Measurements from ENCODE around the gene SPSB1. TPM values are rescaled to one million over a fixed set of nuclear protein-coding genes. Genes with fewer than 3 reads are reported as not detected.

Gene SPSB1
- total and polyA plus RNA-seq, 10 of the 15 experiments (the other 5 are each of a cell fraction or from before 2014, with no cell fraction given): 0.02 to 2.0 (median 0.90) TPM; not detected in 1

DNA sequence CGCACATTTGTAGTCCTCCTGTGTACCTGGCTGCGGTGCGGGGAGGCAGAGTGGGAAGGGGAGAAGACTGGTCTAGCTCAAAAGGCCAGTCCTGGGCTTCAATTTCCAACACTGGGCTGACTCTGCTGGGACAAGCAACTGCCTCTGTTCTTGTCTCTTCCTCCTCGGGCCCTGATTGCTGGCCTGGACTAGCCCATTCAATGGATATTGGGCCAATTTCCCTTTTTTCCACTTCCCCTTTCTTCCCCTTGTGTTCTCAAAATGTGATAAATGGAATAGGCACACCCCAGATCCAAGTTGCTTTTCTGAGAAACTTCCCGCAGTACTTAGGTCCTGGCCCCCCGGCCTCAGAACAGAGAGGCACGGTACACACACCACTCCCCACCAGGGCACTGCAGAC is 48.2 kb downstream of the SPSB1 start:
- no peaks in the 10 kb centered on the region for H3K4me1 ChIP-seq (ENCODE audit: control insufficient read depth, insufficient read depth, low read length)
- BruUV-seq (replicated peaks): no TSS peak
- ChIA-PET CTCF (interaction anchor here (0.5 kb wide), 1 partner anchor 73 kb away, joined by 3 read pairs; no protein-coding TSS in a partner anchor), SMC1A (ENCODE audit: uncharacterized antibody, unreplicated experiment) (no interaction called here), RAD21 (ENCODE audit: unreplicated experiment) (no interaction called here), POLR2A (no interaction called here)
- ATAC-seq (no peak), DNase-seq (ENCODE audit: low read depth, low spot score) (no peak), FAIRE-seq (no peak)
- TF ChIP-seq BACH1 (IDR thresholded peaks at IDR 0.05; ENCODE audit: borderline replicate concordance) (no peak), SPI1 (IDR thresholded peaks at IDR 0.05; ENCODE audit: borderline replicate concordance, insufficient read depth, low read depth, low read length) (0 out of 2 replicates have a peak, but pooled peaks have one; percentile 6)
- H2AFZ ChIP-seq (ENCODE audit: control insufficient read depth, low read depth, low read length): no peak overlapping the region
- H3K9me3 ChIP-seq (replicated peaks; ENCODE audit: control insufficient read depth, insufficient read depth, low read length): no peaks in the 10 kb centered on the region
- no peak overlapping the region for H3K9ac ChIP-seq (ENCODE audit: control insufficient read depth, insufficient read depth, low read length)
- H4K20me1 ChIP-seq (ENCODE audit: control insufficient read depth, insufficient read depth): no peaks in the 10 kb centered on the region; the same call in 1 of the 2 replicates
- H3K36me3 ChIP-seq (ENCODE audit: control insufficient read depth in 2 of 2, insufficient read depth in 2 of 2, low read length in 1 of 2): no peaks in the 10 kb centered on the region
- H3K4me2 ChIP-seq (ENCODE audit: control insufficient read depth, insufficient read depth): no peak overlapping the region
- H3K27ac ChIP-seq (ENCODE audit: control insufficient read depth, insufficient read depth): no peak overlapping the region
- H3K4me3 ChIP-seq: no peak overlapping the region
- intact Hi-C loops (cut with micrococcal nuclease; ENCODE audit: unreplicated experiment): no loop called here
- no peaks in the 10 kb centered on the region; a peak in 1 of 4 replicates for H3K27me3 ChIP-seq (replicated peaks in 1 of 2; ENCODE audit: control insufficient read depth in 2 of 2, insufficient read depth in 2 of 2, low read length in 1 of 2)
- WGBS (ENCODE audit: insufficient coverage, insufficient replicate concordance, low lambda C conversion rate, missing lambda C conversion rate): 69% methylated on average over 7 of the region's 7 CpGs
- in situ Hi-C loops (cut with MboI): no loop called here
- H3K79me2 ChIP-seq (ENCODE audit: control insufficient read depth, insufficient read depth, low read length): no peaks in the 10 kb centered on the region

DNA sequence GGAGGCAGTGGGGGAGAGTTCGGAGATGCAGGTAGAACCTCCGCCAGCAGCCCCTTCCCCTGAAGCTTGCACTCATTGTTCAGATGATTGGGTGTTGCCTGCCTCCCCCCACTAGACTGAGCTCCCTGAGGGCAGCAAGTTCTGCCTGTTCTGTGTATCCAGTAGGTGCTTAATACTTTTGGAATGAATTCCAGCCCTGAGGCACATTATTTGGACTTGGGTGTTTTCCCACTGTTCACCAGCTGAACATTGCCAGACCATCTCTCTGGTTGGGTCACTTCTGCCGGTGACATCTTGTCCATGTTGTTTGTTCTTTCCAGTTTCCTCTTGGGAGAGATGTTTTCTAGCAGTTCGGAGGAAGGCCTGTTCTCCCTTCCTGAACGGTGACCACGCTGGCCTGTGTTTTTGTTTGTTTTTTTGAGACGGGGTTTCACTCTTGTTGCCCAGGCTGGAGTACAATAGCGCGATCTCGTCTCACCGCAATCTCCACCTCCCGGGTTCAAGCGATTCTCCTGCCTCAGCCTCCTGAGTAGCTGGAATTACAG is 48.7 kb downstream of the SPSB1 start:
- no peak for ATAC-seq
- SMC1A ChIA-PET (ENCODE audit: uncharacterized antibody, unreplicated experiment): no interaction called here
- no peaks in the 10 kb centered on the region for H3K36me3 ChIP-seq (ENCODE audit: control insufficient read depth in 2 of 2, insufficient read depth in 2 of 2, low read length in 1 of 2)
- intact Hi-C loops (cut with micrococcal nuclease; ENCODE audit: unreplicated experiment): no loop called here
- RAD21 ChIA-PET (ENCODE audit: unreplicated experiment): no interaction called here
- H3K79me2 ChIP-seq (ENCODE audit: control insufficient read depth, insufficient read depth, low read length): no peaks in the 10 kb centered on the region
- BruUV-seq (replicated peaks): no TSS peak
- TF ChIP-seq EP300 (IDR thresholded peaks at IDR 0.05; ENCODE audit: borderline replicate concordance in 1 of 2, control insufficient read depth in 1 of 2, low read depth in 2 of 2, low read length in 2 of 2) (no peak), TBL1XR1 (IDR thresholded peaks at IDR 0.05; ENCODE audit: low read depth, low read length) (no peak), ZNF24 (IDR thresholded peaks at IDR 0.05) (no peak), RBBP5 (conservative IDR thresholded peaks at IDR 0.05) (no peak), CREM (IDR thresholded peaks at IDR 0.05; ENCODE audit: low read depth) (no peak), NBN (IDR thresholded peaks at IDR 0.05) (no peak), PAX8 (IDR thresholded peaks at IDR 0.05) (no peak), EGR1 (IDR thresholded peaks at IDR 0.05; ENCODE audit: borderline replicate concordance in 1 of 2, low read depth in 2 of 2, low read length in 2 of 2) (no peak), PAX5 (IDR thresholded peaks at IDR 0.05; ENCODE audit: borderline replicate concordance, low read depth, low read length) (no peak), CREB1 (IDR thresholded peaks at IDR 0.05; ENCODE audit: low read depth) (no peak), IRF4 (IDR thresholded peaks at IDR 0.05; ENCODE audit: low read depth, low read length) (no peak), BACH1 (IDR thresholded peaks at IDR 0.05; ENCODE audit: borderline replicate concordance) (no peak), ZBED1 (IDR thresholded peaks at IDR 0.05; ENCODE audit: borderline replicate concordance) (no peak), MYB (IDR thresholded peaks at IDR 0.05; ENCODE audit: borderline replicate concordance, low read depth, low read length) (no peak)
- TF ChIP-seq, protein P1, sequence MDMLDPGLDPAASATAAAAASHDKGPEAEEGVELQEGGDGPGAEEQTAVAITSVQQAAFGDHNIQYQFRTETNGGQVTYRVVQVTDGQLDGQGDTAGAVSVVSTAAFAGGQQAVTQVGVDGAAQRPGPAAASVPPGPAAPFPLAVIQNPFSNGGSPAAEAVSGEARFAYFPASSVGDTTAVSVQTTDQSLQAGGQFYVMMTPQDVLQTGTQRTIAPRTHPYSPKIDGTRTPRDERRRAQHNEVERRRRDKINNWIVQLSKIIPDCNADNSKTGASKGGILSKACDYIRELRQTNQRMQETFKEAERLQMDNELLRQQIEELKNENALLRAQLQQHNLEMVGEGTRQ (IDR thresholded peaks at IDR 0.05; ENCODE audit: borderline replicate concordance, low read depth, low read length): no peak
- CTCF ChIA-PET: no interaction called here
- H3K27me3 ChIP-seq (replicated peaks in 1 of 2; ENCODE audit: control insufficient read depth in 2 of 2, insufficient read depth in 2 of 2, low read length in 1 of 2): no peaks in the 10 kb centered on the region; a peak in 2 of 4 replicates
- no peaks in the 10 kb centered on the region for H3K4me1 ChIP-seq (ENCODE audit: control insufficient read depth, insufficient read depth, low read length)
- H4K20me1 ChIP-seq (ENCODE audit: control insufficient read depth, insufficient read depth): no peaks in the 10 kb centered on the region; the same call in 1 of the 2 replicates
- H3K27ac ChIP-seq (ENCODE audit: control insufficient read depth, insufficient read depth): no peak overlapping the region
- no peak overlapping the region for H3K4me3 ChIP-seq
- WGBS (ENCODE audit: insufficient coverage, insufficient replicate concordance, low lambda C conversion rate, missing lambda C conversion rate): 83% methylated on average over 13 of the region's 13 CpGs
- H3K4me2 ChIP-seq (ENCODE audit: control insufficient read depth, insufficient read depth): no peak overlapping the region
- H3K9me3 ChIP-seq (replicated peaks; ENCODE audit: control insufficient read depth, insufficient read depth, low read length): no peaks in the 10 kb centered on the region
- no peak for FAIRE-seq
- no peak overlapping the region for H2AFZ ChIP-seq (ENCODE audit: control insufficient read depth, low read depth, low read length)
- no peak for DNase-seq (ENCODE audit: low read depth, low spot score)
- POLR2A ChIA-PET: no interaction called here
- H3K9ac ChIP-seq (ENCODE audit: control insufficient read depth, insufficient read depth, low read length): no peak overlapping the region
- in situ Hi-C loops (cut with MboI): no loop called here

Data from GM12878 (cell line).